SK-N-MC (cell line): ENCODE data around the gene HIVEP2.

Experiments used
- EZH2 ChIP-seq: fragments of 200-600 bp; sonication (generic); IDR thresholded peaks from one replicate; pipeline ENCODE4 v1.6.1; 2017; ENCODE audit warnings: antibody characterized with exemption
- FOXP2 ChIP-seq: optimal IDR thresholded peaks from 2 replicates; pipeline ENCODE3; 2011; ENCODE audit warnings: mild to moderate bottlenecking, moderate library complexity; ENCODE audit not compliant: insufficient read depth; ENCODE audit errors: extremely low read length, control extremely low read depth
- POLR2AphosphoS5 ChIP-seq: IDR thresholded peaks from 2 replicates; pipeline ENCODE4 v1.6.1; 2012; ENCODE audit warnings: mild to moderate bottlenecking, low read depth, low read length, borderline replicate concordance

DNA sequence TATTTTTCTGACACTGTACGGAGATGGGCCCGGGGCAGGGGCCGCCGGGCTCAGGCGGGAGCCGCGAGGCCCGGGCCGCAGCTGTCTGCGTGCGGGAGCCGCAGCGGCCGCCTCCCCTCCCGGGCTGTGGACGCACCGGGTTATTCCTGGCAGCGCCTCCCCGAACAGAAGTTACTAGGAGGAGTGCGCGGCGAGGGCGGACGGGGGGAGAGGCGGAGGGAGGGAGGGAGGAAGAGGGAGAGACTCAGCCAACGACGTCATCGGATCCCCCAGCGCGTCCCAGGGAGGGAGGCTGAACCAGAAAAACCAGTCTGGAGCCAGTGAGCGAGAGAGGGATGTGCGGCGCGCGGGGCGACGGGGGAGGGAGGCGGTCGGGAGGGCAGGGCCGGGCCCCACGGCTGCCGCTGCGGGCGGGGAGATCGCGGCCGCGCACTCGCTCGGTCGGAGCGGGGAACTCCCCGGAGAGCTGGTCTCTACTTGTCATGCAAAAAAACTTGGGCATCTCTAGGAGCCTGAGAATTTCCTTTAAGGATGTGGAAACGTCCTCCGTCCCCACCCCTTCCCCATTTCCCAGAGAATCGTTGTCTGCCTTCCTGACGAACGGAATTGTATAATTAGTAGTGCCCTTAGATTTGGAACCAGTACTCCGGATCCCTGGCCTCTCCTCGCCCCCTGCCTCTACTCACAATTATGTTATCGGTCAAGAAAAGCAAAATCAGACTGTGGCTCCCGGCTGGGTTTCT lies 1.4 kb upstream of the HIVEP2 start:
- TF ChIP-seq EZH2 (no peak), POLR2AphosphoS5 (no peak), FOXP2 (peak; percentile 31)
